Mucosa of descending colon (tissue), 3 donors: ENCODE results near the gene KIRREL3. TPM values are rescaled to one million over a fixed set of nuclear protein-coding genes. Genes with fewer than 3 reads are reported as not detected.
A peak's percentile ranks its signal among the peaks of the same experiment; 100 is the strongest.
"Not testable (repeated sequence)": the region's sequence is repeated elsewhere in the genome, so short reads cannot be mapped to it uniquely, and the experiment has no call there.

Experiments
- ATAC-seq: fragments of 200-7000 bp; cut with Tn5 transposase; one replicate; pipeline ENCODE4 v1.9.1; 2020; ENCODE audit warnings: mild to moderate bottlenecking, moderate library complexity
- DNase-seq, 3 donors: peaks; one replicate each; pipeline ENCODE4 v3.0.0-alpha.2; 2020
- H3K36me3 ChIP-seq: fragments of 200-600 bp; one replicate; pipeline ENCODE4 v1.8.0; 2021; ENCODE audit warnings: low read depth, mild to moderate bottlenecking
- H3K4me1 ChIP-seq: fragments of 200-600 bp; one replicate; pipeline ENCODE4 v1.8.0; 2021; ENCODE audit warnings: low read depth, mild to moderate bottlenecking
- H3K4me3 ChIP-seq: fragments of 200-600 bp; one replicate; pipeline ENCODE4 v1.8.0; 2021; ENCODE audit warnings: mild to moderate bottlenecking
- H3K9me3 ChIP-seq: fragments of 200-600 bp; one replicate; pipeline ENCODE4 v1.8.0; 2021; ENCODE audit warnings: mild to moderate bottlenecking
- CTCF ChIP-seq: fragments of 200-600 bp; IDR thresholded peaks from one replicate; pipeline ENCODE4 v1.8.0; 2022; ENCODE audit warnings: antibody characterized with exemption, mild to moderate bottlenecking
- intact Hi-C, 2 donors: fragments of 100-400 bp; cut with DNase I in 1 of 2; cut with micrococcal nuclease in 1 of 2; formaldehyde crosslinking; loops; one replicate each; pipeline versions ENCODE4 v1.11.0 to v1.11.1; 2022; cut with DNase I, micrococcal nuclease
- total RNA-seq, 3 donors: library from RNA; stranded (reverse); fragmentation: NEBNext Ultra II Directional in 2 of 3; extraction: Animal tissue kit (Norgen Biotek cat#: 25700) in 2 of 3; gene quantifications; one replicate each; pipeline versions ENCODE4 v1.2.1 to v1.2.4, GENCODE V29; 2021 to 2023
- donor health status: DM: no; HTN: no; CAD: no; lungs with moderate emphysema.
- donor health status: DM: no; HTN: no; CAD: no.
- donor health status: DM: no; HTN: yes; CAD: no.

Gene KIRREL3
- total RNA-seq, 3 donors from 2014 or later, result 0.23 to 2.4 (median 0.70) TPM

- DNase-seq, result peak in 2 of 3 donors; percentile 39 to 68
- H3K4me3 ChIP-seq, result no peak overlapping the region
- intact Hi-C loops, result no loop called here
- peaks cover 3% of the 10 kb centered on the region for H3K4me1 ChIP-seq
- peak; percentile 76 for ATAC-seq
- H3K9me3 ChIP-seq, result no peaks in the 10 kb centered on the region
- no peaks in the 10 kb centered on the region for H3K36me3 ChIP-seq
- no peak for TF ChIP-seq CTCF
Measured at GRCh38 chr11:126956635-126957034, 43.9 kb downstream of the KIRREL3 start.

- DNase-seq, ATAC-seq, H3K36me3 ChIP-seq, H3K4me3 ChIP-seq, intact Hi-C loops, H3K9me3 ChIP-seq, H3K4me1 ChIP-seq: not testable (repeated sequence)
Measured at GRCh38 chr11:126952533-126952932, 48.0 kb downstream of the KIRREL3 start.

DNA sequence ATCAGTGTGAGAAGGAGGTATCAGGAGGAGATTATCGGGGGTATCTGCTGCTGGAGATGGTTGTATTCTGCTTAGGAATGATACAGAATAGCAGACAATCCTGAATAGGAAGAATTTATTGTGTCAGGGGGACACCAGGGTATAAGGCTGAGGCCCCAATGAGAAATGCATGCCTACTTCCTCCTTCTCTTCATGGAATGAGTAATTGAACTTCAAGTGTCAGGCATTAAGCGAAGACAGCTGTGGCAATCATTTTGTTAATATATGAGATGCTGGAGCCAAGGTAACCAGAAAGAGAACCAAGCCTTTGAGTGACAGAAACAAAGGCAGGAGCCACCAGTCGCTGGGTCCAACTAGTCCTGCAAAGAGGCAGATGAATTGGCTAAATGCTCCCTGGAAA lies 49.1 kb downstream of the KIRREL3 start:
- intact Hi-C loops, result no loop called here
- H3K4me1 ChIP-seq, result no peaks in the 10 kb centered on the region
- H3K4me3 ChIP-seq, result no peak overlapping the region
- H3K9me3 ChIP-seq, result no peaks in the 10 kb centered on the region
- DNase-seq, result no peak
- TF ChIP-seq CTCF, result no peak
- ATAC-seq, result no peak
- no peaks in the 10 kb centered on the region for H3K36me3 ChIP-seq

DNA sequence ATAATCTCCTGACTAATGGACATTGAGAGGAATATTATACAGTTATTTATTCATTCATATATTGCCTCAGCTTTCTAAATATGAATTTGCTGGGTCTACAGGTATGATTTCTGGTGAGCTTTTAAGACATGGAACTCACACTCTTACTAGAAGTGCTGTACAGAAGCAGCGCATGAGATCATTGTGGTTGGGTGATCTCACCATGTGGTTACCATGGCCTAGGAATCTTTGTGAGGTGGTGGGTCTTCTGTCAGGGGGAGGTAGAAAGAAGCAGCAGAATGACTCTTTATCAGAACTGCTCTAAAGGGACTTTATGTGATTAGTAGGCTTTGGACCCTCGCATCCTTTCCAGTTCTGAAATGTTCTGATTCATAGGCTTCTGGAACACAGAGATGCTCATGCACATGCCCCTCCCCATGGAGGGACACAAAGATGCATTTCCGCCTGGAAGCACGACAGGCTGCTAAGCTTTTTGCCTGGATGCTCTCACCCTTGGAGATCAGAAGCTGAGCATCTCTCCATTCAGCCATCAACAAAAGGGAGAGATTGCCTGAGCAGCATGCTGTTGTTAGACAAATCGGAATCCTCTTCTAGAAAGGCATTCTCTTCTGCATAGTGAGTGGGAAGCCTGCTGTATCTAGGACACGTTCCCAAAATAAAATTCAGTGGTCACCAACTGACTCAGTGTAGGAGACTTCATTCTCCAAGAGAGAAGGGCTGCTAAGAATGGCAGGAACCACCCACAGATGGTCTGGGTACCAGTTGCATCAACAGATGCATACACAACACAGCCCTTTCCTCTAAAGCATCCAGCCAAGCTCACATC lies 51.3 kb downstream of the KIRREL3 start:
- ATAC-seq, result no peak
- no peaks in the 10 kb centered on the region for H3K36me3 ChIP-seq

DNA sequence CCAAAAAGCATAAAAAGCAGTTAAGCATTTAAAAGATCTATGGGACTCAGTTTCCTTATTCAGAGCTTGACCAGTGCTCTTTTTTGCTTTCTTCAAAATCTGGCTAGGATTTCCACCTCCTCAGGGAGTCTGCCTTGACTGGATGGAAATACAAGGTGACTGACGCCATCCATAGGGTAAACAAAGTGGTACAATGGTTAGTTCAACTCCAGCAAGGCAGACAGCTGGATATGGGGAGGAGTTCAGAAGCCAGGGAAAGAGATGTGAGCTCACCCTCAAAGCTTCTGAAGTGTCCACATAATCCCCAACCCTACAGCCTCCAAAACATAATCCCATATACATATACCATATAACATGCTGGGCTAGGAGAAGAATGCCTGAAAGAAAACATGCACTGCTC lies 52.0 kb downstream of the KIRREL3 start:
- no peak for DNase-seq
- Histone ChIP-seq H3K36me3 (no peaks in the 10 kb centered on the region), H3K4me1 (no peaks in the 10 kb centered on the region), H3K4me3 (no peak overlapping the region), H3K9me3 (no peaks in the 10 kb centered on the region)
- no peak for ATAC-seq
- TF ChIP-seq CTCF, result no peak
- intact Hi-C loops, result no loop called here

More for the DNA sequence above, 51.3 kb downstream of the KIRREL3 start:
- no peaks in the 10 kb centered on the region for H3K4me1 ChIP-seq
- no peak overlapping the region for H3K4me3 ChIP-seq
- TF ChIP-seq CTCF, result no peak
- intact Hi-C loops, result no loop called here
- no peak for DNase-seq
- no peaks in the 10 kb centered on the region for H3K9me3 ChIP-seq

DNA sequence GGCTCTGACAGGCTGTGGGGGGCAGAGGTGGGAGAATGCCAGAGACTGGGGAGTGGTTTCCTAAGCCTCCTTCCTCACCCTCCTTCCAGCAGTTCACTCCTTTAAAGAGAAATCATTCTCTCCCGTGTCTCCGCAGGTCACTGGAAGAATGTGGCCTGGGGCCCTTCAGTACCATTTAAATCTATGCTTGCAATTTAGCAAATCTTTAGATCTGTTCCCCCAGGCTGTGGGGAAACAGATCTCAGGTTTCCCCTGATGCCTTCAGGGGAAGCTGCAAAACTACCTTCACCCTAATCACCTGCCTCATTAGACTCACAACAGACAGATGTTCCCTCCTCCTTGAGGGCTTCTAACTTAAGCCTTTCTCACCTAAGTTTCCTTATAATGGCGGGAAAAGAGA lies 55.3 kb downstream of the KIRREL3 start:
- TF ChIP-seq CTCF, result no peak
- no peaks in the 10 kb centered on the region for H3K9me3 ChIP-seq
- intact Hi-C loops, result no loop called here
- H3K4me1 ChIP-seq, result no peaks in the 10 kb centered on the region
- no peak overlapping the region for H3K4me3 ChIP-seq
- ATAC-seq, result no peak
- DNase-seq, result no peak
- no peaks in the 10 kb centered on the region for H3K36me3 ChIP-seq
